ENCODE data around the gene ZNF219.

The ZNF219 gene

GRCh38 chr14:21120686-21121085 is 22.2 kb upstream of the ZNF219 start:
- no peaks in the 10 kb centered on the region for H3K36me3 ChIP-seq (ENCODE audit: insufficient read depth, insufficient read length, low read length)
- H3K4me1 ChIP-seq (ENCODE audit: insufficient read depth, insufficient read length) = no peaks in the 10 kb centered on the region
- DNase-seq (ENCODE audit: low read depth, low spot score) = no peak
- H3K4me3 ChIP-seq (ENCODE audit: insufficient read length, low read depth) = no peak overlapping the region
- H3K9me3 ChIP-seq (ENCODE audit: insufficient read depth, low read length) = no peaks in the 10 kb centered on the region
- no peak overlapping the region for H3K9ac ChIP-seq (ENCODE audit: insufficient read length, low read depth)
- TF ChIP-seq YY1 (IDR thresholded peaks at IDR 0.05; ENCODE audit: insufficient read depth, insufficient read length) = no peak
- no peak for TF ChIP-seq SUZ12 (IDR thresholded peaks at IDR 0.05; ENCODE audit: extremely low read depth, insufficient read depth, insufficient read length)
- no peaks in the 10 kb centered on the region for H3K27me3 ChIP-seq (ENCODE audit: insufficient read depth, insufficient read length)

- Histone ChIP-seq H3K4me3 (ENCODE audit: insufficient read length, low read depth) (no peak overlapping the region), H3K4me1 (ENCODE audit: insufficient read depth, insufficient read length) (no peaks in the 10 kb centered on the region), H3K27me3 (ENCODE audit: insufficient read depth, insufficient read length) (no peaks in the 10 kb centered on the region), H3K9me3 (ENCODE audit: insufficient read depth, low read length) (no peaks in the 10 kb centered on the region), H3K36me3 (ENCODE audit: insufficient read depth, insufficient read length, low read length) (no peaks in the 10 kb centered on the region), H3K9ac (ENCODE audit: insufficient read length, low read depth) (no peak overlapping the region)
- no peak for DNase-seq (ENCODE audit: low read depth, low spot score)
- no peak for TF ChIP-seq SUZ12 (IDR thresholded peaks at IDR 0.05; ENCODE audit: extremely low read depth, insufficient read depth, insufficient read length)
- TF ChIP-seq ZNF274 (IDR thresholded peaks at IDR 0.05; ENCODE audit: low read depth, low read length) = no peak
- TF ChIP-seq YY1 (IDR thresholded peaks at IDR 0.05; ENCODE audit: insufficient read depth, insufficient read length) = no peak
Observed at GRCh38 chr14:21118933-21119332, 20.5 kb upstream of the ZNF219 start.

GRCh38 chr14:21113369-21113768 is 14.9 kb upstream of the ZNF219 start:
- TF ChIP-seq YY1 (IDR thresholded peaks at IDR 0.05; ENCODE audit: insufficient read depth, insufficient read length) (no peak), ZNF274 (IDR thresholded peaks at IDR 0.05; ENCODE audit: low read depth, low read length) (no peak), SUZ12 (IDR thresholded peaks at IDR 0.05; ENCODE audit: extremely low read depth, insufficient read depth, insufficient read length) (no peak)
- no peaks in the 10 kb centered on the region for H3K4me1 ChIP-seq (ENCODE audit: insufficient read depth, insufficient read length)
- no peak overlapping the region for H3K4me3 ChIP-seq (ENCODE audit: insufficient read length, low read depth)
- no peaks in the 10 kb centered on the region for H3K36me3 ChIP-seq (ENCODE audit: insufficient read depth, insufficient read length, low read length)
- H3K9me3 ChIP-seq (ENCODE audit: insufficient read depth, low read length) = no peaks in the 10 kb centered on the region
- no peak overlapping the region for H3K9ac ChIP-seq (ENCODE audit: insufficient read length, low read depth)
- no peak for DNase-seq (ENCODE audit: low read depth, low spot score)
- H3K27me3 ChIP-seq (ENCODE audit: insufficient read depth, insufficient read length) = no peaks in the 10 kb centered on the region

GRCh38 chr14:21112255-21112654 is 13.8 kb upstream of the ZNF219 start:
- no peaks in the 10 kb centered on the region for H3K36me3 ChIP-seq (ENCODE audit: insufficient read depth, insufficient read length, low read length)
- no peak for DNase-seq (ENCODE audit: low read depth, low spot score)
- H3K27me3 ChIP-seq (ENCODE audit: insufficient read depth, insufficient read length) = no peaks in the 10 kb centered on the region
- no peak overlapping the region for H3K9ac ChIP-seq (ENCODE audit: insufficient read length, low read depth)
- TF ChIP-seq ZNF274 (IDR thresholded peaks at IDR 0.05; ENCODE audit: low read depth, low read length) (no peak), SUZ12 (IDR thresholded peaks at IDR 0.05; ENCODE audit: extremely low read depth, insufficient read depth, insufficient read length) (no peak), YY1 (IDR thresholded peaks at IDR 0.05; ENCODE audit: insufficient read depth, insufficient read length) (no peak)
- H3K4me1 ChIP-seq (ENCODE audit: insufficient read depth, insufficient read length) = peaks cover 3% of the 10 kb centered on the region
- H3K9me3 ChIP-seq (ENCODE audit: insufficient read depth, low read length) = no peaks in the 10 kb centered on the region
- no peak overlapping the region for H3K4me3 ChIP-seq (ENCODE audit: insufficient read length, low read depth)

GRCh38 chr14:21109377-21110138 is 11.1 kb upstream of the ZNF219 start:
- no peak for DNase-seq (ENCODE audit: low read depth, low spot score)
- Histone ChIP-seq H3K9ac (ENCODE audit: insufficient read length, low read depth) (no peak overlapping the region), H3K27me3 (ENCODE audit: insufficient read depth, insufficient read length) (no peaks in the 10 kb centered on the region), H3K36me3 (ENCODE audit: insufficient read depth, insufficient read length, low read length) (no peaks in the 10 kb centered on the region), H3K4me3 (ENCODE audit: insufficient read length, low read depth) (no peak overlapping the region), H3K9me3 (ENCODE audit: insufficient read depth, low read length) (no peaks in the 10 kb centered on the region), H3K4me1 (ENCODE audit: insufficient read depth, insufficient read length) (peaks cover 3% of the 10 kb centered on the region)
- TF ChIP-seq YY1 (IDR thresholded peaks at IDR 0.05; ENCODE audit: insufficient read depth, insufficient read length) (no peak), ZNF274 (IDR thresholded peaks at IDR 0.05; ENCODE audit: low read depth, low read length) (no peak), SUZ12 (IDR thresholded peaks at IDR 0.05; ENCODE audit: extremely low read depth, insufficient read depth, insufficient read length) (no peak)

GRCh38 chr14:21108791-21109190 is 10.3 kb upstream of the ZNF219 start:
- Histone ChIP-seq H3K4me3 (ENCODE audit: insufficient read length, low read depth) (no peak overlapping the region), H3K9me3 (ENCODE audit: insufficient read depth, low read length) (no peaks in the 10 kb centered on the region), H3K36me3 (ENCODE audit: insufficient read depth, insufficient read length, low read length) (no peaks in the 10 kb centered on the region), H3K4me1 (ENCODE audit: insufficient read depth, insufficient read length) (peaks cover 3% of the 10 kb centered on the region), H3K9ac (ENCODE audit: insufficient read length, low read depth) (no peak overlapping the region), H3K27me3 (ENCODE audit: insufficient read depth, insufficient read length) (no peaks in the 10 kb centered on the region)
- TF ChIP-seq ZNF274 (IDR thresholded peaks at IDR 0.05; ENCODE audit: low read depth, low read length) (no peak), SUZ12 (IDR thresholded peaks at IDR 0.05; ENCODE audit: extremely low read depth, insufficient read depth, insufficient read length) (no peak), YY1 (IDR thresholded peaks at IDR 0.05; ENCODE audit: insufficient read depth, insufficient read length) (no peak)
- no peak for DNase-seq (ENCODE audit: low read depth, low spot score)

GRCh38 chr14:21107283-21107800 is 8.9 kb upstream of the ZNF219 start:
- Histone ChIP-seq H3K9ac (ENCODE audit: insufficient read length, low read depth) (no peak overlapping the region), H3K9me3 (ENCODE audit: insufficient read depth, low read length) (no peaks in the 10 kb centered on the region)

More at GRCh38 chr14:21107283-21107800, 8.9 kb upstream of the ZNF219 start:
- TF ChIP-seq YY1 (IDR thresholded peaks at IDR 0.05; ENCODE audit: insufficient read depth, insufficient read length) (no peak), SUZ12 (IDR thresholded peaks at IDR 0.05; ENCODE audit: extremely low read depth, insufficient read depth, insufficient read length) (no peak), ZNF274 (IDR thresholded peaks at IDR 0.05; ENCODE audit: low read depth, low read length) (no peak)
- DNase-seq (ENCODE audit: low read depth, low spot score) = no peak
- Histone ChIP-seq H3K4me3 (ENCODE audit: insufficient read length, low read depth) (no peak overlapping the region), H3K27me3 (ENCODE audit: insufficient read depth, insufficient read length) (no peaks in the 10 kb centered on the region), H3K4me1 (ENCODE audit: insufficient read depth, insufficient read length) (peaks cover 4% of the 10 kb centered on the region), H3K36me3 (ENCODE audit: insufficient read depth, insufficient read length, low read length) (no peaks in the 10 kb centered on the region)

Measured in NT2/D1 (cell line).